ENCODE results near the gene HLA-B. TPM values are rescaled to one million over a fixed set of nuclear protein-coding genes. Genes with fewer than 3 reads are reported as not detected.

Gene HLA-B
- total and polyA plus RNA-seq, 2 of the 8 experiments (the other 6 are each of a cell fraction or from before 2014, with no cell fraction given), result 154 to 233 TPM

DNA sequence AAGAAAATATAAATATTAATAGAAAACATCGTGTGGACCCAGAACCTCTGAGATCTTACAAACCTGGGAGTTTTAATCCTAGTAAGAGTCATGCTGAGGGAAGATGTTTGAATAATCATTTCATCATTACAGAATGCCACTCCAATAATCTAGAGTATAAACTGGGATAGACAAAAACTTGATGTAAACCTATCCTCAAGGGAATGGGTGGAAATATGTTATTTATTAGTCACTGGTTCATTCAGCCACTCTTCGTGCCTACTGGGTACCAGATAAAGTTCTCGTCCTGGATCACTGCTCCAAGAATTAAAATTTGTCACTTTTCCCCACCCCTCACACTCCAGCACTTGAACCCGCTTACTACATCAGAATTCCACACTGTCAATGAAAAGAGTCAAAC, 7.7 kb downstream of the HLA-B start (continued):
- TF ChIP-seq, protein P1, sequence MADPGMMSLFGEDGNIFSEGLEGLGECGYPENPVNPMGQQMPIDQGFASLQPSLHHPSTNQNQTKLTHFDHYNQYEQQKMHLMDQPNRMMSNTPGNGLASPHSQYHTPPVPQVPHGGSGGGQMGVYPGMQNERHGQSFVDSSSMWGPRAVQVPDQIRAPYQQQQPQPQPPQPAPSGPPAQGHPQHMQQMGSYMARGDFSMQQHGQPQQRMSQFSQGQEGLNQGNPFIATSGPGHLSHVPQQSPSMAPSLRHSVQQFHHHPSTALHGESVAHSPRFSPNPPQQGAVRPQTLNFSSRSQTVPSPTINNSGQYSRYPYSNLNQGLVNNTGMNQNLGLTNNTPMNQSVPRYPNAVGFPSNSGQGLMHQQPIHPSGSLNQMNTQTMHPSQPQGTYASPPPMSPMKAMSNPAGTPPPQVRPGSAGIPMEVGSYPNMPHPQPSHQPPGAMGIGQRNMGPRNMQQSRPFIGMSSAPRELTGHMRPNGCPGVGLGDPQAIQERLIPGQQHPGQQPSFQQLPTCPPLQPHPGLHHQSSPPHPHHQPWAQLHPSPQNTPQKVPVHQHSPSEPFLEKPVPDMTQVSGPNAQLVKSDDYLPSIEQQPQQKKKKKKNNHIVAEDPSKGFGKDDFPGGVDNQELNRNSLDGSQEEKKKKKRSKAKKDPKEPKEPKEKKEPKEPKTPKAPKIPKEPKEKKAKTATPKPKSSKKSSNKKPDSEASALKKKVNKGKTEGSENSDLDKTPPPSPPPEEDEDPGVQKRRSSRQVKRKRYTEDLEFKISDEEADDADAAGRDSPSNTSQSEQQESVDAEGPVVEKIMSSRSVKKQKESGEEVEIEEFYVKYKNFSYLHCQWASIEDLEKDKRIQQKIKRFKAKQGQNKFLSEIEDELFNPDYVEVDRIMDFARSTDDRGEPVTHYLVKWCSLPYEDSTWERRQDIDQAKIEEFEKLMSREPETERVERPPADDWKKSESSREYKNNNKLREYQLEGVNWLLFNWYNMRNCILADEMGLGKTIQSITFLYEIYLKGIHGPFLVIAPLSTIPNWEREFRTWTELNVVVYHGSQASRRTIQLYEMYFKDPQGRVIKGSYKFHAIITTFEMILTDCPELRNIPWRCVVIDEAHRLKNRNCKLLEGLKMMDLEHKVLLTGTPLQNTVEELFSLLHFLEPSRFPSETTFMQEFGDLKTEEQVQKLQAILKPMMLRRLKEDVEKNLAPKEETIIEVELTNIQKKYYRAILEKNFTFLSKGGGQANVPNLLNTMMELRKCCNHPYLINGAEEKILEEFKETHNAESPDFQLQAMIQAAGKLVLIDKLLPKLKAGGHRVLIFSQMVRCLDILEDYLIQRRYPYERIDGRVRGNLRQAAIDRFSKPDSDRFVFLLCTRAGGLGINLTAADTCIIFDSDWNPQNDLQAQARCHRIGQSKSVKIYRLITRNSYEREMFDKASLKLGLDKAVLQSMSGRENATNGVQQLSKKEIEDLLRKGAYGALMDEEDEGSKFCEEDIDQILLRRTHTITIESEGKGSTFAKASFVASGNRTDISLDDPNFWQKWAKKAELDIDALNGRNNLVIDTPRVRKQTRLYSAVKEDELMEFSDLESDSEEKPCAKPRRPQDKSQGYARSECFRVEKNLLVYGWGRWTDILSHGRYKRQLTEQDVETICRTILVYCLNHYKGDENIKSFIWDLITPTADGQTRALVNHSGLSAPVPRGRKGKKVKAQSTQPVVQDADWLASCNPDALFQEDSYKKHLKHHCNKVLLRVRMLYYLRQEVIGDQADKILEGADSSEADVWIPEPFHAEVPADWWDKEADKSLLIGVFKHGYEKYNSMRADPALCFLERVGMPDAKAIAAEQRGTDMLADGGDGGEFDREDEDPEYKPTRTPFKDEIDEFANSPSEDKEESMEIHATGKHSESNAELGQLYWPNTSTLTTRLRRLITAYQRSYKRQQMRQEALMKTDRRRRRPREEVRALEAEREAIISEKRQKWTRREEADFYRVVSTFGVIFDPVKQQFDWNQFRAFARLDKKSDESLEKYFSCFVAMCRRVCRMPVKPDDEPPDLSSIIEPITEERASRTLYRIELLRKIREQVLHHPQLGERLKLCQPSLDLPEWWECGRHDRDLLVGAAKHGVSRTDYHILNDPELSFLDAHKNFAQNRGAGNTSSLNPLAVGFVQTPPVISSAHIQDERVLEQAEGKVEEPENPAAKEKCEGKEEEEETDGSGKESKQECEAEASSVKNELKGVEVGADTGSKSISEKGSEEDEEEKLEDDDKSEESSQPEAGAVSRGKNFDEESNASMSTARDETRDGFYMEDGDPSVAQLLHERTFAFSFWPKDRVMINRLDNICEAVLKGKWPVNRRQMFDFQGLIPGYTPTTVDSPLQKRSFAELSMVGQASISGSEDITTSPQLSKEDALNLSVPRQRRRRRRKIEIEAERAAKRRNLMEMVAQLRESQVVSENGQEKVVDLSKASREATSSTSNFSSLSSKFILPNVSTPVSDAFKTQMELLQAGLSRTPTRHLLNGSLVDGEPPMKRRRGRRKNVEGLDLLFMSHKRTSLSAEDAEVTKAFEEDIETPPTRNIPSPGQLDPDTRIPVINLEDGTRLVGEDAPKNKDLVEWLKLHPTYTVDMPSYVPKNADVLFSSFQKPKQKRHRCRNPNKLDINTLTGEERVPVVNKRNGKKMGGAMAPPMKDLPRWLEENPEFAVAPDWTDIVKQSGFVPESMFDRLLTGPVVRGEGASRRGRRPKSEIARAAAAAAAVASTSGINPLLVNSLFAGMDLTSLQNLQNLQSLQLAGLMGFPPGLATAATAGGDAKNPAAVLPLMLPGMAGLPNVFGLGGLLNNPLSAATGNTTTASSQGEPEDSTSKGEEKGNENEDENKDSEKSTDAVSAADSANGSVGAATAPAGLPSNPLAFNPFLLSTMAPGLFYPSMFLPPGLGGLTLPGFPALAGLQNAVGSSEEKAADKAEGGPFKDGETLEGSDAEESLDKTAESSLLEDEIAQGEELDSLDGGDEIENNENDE (IDR thresholded peaks at IDR 0.05; ENCODE audit: insufficient replicate concordance, low read length), result no peak
- TF ChIP-seq JUND (IDR thresholded peaks at IDR 0.05; ENCODE audit: low read length) (no peak), RXRA (IDR thresholded peaks at IDR 0.05; ENCODE audit: insufficient read depth, low read depth, low read length) (no peak)
